Hippocampal formation (tissue), 2 donors: ENCODE data around the gene MCCC2.
A peak's percentile ranks its signal among the peaks of the same experiment; 100 is the strongest.
"Not testable (repeated sequence)": the region's sequence is repeated elsewhere in the genome, so short reads cannot be mapped to it uniquely, and the experiment has no call there.

Source experiments
- DNase-seq, 2 donors: peaks; one replicate each; lab custom pipeline; 2025; lab: John Stamatoyannopoulos, UW

MCCC2 gene

DNA sequence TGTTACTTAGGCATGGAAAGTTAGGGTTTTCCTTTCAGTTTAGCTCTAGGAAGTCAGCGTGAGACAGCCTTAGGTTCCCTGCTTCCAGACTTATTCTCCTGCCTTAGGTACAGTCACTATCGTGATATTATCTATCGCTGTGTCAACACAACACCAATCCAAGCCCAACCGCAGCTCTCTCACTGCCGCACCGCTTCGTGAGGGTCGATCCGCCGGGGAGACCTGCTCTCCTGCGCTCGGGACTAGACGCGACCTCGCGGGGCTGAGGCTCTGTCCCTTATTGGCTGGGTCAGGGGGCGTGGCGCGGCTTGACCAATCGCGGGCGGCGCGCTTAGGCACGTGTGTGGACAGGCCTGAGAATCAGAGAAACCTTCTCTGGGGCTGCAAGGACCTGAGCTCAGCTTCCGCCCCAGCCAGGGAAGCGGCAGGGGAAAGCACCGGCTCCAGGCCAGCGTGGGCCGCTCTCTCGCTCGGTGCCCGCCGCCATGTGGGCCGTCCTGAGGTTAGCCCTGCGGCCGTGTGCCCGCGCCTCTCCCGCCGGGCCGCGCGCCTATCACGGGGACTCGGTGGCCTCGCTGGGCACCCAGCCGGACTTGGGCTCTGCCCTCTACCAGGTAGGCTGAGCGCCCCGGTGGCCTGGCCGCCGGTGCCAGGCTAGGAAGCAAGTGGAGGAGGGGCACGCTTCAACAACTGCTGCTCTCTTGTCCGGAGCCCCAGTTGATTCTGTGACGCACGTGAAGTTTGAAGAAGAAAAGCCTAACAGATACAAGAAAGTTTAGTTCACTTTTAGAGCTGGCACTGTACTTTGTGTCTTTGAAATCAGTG lies at the start of gene MCCC2:
MCCC2 (plus strand) TSS at position 400 of the 825 bp plus-strand sequence; CDS start at position 486, 86 bp downstream.
- DNase-seq = peak; percentile 83 to 94

DNA sequence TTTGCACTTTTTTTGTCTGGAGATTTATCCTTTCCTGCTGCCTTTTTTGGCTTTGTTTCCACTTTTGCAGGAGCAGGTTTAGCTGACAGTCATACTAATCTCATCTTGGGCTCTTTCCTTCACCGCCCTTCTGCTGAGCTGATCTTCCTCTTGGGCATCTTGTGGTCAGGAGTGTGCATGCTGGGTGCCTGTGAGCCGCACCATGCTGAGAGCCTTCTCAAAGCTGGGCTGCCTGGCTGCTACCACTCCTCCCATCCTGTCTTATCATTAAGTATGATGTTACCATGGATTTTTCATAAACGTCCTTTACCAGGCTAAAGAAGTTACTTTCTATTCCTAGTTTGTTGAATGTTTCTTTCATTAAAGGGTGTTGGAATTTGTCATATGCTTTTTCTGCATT lies 49.5 kb upstream of the MCCC2 start:
- DNase-seq = no peak

DNA sequence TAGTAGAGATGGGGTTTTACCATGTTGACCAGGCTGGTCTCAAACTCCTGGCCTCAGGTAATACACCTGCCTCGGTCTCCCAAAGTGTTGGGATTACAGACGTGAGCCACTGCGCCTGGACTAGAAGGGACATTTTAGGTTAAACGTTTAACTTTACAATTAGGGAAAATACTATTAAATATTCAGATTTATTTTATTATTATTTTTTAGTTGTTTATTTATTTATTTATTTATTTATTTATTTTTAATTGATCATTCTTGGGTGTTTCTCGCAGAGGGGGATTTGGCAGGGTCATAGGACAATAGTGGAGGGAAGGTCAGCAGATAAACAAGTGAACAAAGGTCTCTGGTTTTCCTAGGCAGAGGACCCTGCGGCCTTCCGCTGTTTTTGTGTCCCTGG lies 36.3 kb upstream of the MCCC2 start:
- not testable (repeated sequence) for DNase-seq

DNA sequence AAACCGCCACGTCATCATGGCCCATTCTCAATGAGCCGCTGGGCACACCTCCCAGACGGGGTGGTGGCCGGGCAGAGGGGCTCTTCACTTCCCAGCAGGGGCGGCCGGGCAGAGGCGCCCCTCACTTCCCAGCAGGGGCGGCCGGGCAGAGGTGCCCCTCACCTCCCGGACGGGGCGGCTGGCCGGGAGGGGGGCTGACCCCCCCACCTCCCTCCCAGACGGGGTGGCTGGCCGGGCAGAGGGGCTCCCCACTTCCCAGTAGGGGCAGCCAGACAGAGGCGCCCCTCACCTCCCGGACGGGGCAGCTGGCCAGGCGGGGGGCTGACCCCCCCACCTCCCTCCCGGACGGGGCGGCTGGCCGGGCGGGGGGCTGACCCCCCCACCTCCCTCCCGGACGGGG lies 35.6 kb upstream of the MCCC2 start:
- not testable (repeated sequence) for DNase-seq

DNA sequence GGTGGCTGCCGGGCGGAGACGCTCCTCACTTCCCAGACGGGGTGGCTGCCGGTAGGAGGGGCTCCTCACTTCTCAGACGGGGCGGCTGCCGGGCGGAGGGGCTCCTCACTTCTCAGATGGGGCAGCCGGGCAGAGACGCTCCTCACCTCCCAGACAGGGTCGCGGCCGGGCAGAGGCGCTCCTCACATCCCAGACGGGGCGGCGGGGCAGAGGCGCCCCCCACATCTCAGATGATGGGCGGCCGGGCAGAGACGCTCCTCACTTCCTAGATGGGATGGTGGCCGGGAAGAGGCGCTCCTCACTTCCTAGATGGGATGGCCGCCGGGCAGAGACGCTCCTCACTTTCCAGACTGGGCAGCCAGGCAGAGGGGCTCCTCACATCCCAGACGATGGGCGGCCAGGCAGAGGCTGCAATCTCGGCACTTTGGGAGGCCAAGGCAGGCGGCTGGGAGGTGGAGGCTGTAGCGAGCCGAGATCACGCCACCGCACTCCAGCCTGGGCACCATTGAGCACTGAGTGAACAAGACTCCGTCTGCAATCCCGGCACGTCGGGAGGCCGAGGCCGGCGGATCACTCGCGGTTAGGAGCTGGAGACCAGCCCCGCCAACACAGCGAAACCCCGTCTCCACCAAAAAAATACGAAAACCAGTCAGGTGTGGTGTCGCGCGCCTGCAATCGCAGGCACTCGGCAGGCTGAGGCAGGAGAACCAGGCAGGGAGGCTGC lies 35.0 kb upstream of the MCCC2 start:
- DNase-seq = not testable (repeated sequence)

DNA sequence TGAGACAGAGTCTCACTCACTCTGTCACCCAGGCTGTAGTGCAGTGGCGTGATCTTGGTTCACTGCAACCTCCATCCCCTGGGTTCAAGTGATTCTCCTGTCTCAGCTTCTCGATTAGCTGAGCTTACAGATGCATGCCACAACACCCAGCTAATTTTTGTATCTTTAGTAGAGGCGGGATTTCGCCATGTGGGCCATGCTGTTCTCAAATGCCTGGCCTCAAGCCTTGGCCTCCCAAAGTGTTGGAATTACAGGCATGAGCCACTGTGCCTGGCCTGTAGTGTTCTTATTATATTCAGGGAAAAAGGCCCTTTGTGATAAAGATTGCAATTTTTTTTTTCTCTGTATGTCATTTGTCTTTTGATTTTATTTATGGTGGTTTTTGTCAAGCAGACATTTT lies 24.0 kb upstream of the MCCC2 start:
- no peak for DNase-seq

DNA sequence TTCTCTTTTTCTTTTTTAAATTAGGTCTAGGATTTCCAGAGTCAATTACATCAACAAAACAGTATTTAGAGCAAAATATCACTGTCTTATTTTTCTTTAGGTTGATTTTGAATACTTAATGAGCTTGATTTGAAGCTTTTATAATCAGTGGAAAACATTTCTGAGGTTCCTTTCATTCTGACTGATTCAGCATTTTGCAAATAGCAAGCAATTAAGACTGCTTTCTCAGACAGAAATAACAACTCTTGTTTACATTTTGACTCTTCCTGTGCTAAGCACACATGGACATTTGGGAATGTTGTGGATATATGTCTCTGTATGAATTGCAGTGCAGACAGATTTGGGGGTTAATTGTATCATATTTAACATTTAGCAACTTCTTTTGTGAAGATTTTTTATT lies 22.2 kb upstream of the MCCC2 start:
- no peak for DNase-seq

DNA sequence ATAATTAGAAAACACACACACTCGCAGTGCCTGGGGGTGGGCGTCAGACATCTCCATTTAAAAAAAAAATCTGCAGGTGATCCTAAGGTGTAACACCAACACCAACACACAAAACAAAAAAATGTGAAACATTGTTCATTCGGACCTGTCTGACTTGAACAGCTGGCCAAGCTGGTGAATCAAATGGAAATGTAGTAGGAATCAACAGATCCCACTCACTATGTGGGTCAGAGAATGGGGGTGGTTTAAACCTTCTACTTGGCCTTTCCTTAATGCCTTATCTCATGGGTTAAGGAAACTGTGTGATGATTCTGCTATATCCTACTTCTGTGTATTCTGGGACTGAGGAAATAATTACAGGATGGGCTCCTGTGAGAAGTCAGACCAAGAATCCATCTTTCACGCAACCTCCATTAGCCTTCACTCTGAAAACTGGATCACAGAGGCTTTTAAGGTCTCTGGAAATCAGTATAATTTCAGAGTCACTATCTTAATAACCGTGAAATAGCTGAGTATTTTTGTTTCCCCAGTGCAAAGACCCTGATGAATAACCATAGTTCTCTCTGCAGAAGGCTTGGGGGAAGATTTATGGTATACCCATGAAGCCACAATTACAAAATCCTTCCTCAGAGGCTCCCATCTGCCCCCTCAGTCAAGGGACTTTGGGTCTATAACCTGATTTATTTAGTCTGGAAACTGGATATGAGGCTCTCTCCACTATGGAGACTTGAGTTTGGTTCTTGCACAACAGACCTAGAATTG lies 17.2 kb upstream of the MCCC2 start:
- DNase-seq = no peak

DNA sequence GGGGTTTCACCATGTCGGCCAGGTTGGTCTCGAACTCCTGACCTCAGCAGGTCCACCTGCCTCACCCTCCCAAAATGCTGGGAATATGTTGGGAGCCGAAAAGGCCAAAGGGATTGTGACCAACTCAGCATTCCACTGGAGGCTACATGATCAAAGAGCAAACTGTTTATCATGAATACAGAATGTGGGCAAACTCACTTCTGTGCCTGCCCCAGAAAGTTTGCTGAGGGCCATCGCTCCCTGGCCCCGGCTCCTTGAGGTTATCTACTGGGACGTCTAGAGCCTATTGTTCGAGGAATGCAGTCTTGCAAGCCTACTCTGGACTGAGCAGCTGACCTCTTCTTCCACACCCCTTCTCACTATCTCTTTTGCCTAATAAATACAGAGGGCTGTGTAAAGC lies 15.3 kb upstream of the MCCC2 start:
- DNase-seq = not testable (repeated sequence)

DNA sequence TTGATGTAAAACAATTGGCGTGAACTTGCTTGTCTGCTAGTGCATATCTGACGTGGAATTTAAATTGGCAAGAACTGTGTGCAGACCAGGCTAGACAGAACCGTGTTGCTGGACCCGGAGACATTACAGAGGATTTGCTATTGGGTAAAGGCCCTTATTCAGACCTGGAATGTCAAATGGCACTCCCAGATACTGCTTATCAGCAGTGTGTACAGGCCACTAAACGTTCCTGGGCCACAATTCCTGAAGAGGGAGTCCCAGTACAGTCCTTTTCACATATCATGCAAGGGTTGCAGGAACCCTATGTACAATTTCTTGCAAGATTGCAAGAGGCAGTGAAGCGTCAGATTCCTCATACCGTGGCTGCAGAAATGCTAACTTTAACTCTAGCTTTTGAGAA lies 13.5 kb upstream of the MCCC2 start:
- DNase-seq = no peak

DNA sequence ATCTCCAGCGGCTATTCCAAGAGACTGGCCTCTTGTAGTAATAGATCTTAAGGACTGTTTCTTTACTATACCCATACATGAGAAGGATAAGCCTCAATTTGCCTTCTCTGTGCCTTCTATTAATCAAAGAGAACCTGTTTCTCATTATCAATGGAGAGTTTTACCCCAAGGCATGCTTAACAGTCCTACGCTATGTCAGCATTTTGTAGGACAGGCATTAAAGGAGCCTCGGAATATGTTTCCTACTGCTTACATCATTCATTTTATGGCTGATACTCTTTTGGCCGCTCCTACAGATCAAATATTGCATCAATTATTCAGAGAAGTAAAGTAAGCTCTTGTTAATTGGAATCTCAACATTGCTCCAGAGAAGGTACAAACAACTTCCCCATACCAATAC lies 11.6 kb upstream of the MCCC2 start:
- not testable (repeated sequence) for DNase-seq

DNA sequence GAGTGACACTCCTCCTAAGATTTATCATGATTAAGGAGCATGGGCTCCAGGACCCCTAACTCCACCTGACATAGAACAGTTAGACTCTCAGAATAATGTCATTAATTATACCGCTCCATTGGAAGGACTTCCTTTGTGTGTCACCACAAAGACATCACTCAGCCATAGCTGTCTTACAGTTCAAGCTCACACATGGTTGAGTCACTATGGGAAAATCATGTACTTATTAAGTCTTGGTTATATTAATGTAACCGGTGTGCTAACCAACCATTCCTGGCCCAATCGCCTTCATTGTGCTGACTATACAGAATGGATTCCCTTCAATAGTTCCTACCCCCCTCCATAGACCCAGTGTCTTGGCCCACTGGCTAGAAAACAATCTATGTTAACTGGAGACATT lies 10.9 kb upstream of the MCCC2 start:
- no peak for DNase-seq

DNA sequence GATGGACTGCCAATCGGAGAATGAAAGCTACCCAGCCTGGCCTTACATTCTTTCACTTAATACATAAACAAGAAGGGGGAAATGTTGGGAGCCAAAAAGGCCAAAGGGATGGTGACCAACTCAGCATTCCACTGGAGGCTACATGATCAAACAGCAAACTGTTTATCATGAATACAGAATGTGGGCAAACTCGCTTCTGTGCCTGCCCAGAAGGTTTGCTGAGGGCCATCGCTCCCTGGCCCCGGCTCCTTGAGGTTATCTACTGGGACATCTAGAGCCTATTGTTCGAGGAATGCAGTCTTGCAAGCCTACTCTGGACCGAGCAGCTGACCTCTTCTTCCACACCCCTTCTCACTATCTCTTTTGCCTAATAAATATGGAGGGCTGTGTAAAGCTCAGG lies 9.3 kb upstream of the MCCC2 start:
- DNase-seq = not testable (repeated sequence)

DNA sequence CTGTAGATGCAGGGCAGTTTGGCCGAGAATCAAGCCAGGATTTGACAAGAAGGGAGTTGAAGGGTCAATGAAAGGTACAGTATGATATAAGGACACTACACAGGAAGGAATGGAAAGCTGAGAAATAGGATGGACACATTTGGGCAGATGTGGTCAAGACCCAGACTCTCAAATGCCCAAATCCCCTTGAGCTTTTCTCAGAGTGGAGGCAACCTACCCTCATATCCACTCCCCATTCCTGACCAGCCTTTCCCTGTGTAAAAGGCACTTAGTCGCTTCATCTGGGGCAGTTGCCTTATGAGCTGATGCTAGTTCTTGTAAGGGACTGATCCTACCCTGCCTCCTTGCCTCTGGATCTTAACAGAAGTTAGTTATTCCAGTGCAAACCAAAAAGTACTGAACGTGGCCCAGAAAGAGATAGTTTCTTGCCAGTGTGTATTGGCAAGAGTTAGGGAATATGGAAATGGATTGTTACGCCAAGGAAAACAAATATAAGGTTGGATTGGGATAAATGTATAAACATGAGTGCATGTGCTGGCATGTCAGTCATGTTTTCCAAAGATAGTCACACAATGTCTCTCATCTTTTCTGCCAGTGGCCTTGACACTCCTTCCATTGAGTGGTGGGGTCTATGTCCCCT lies 4.1 kb upstream of the MCCC2 start:
- DNase-seq = no peak

DNA sequence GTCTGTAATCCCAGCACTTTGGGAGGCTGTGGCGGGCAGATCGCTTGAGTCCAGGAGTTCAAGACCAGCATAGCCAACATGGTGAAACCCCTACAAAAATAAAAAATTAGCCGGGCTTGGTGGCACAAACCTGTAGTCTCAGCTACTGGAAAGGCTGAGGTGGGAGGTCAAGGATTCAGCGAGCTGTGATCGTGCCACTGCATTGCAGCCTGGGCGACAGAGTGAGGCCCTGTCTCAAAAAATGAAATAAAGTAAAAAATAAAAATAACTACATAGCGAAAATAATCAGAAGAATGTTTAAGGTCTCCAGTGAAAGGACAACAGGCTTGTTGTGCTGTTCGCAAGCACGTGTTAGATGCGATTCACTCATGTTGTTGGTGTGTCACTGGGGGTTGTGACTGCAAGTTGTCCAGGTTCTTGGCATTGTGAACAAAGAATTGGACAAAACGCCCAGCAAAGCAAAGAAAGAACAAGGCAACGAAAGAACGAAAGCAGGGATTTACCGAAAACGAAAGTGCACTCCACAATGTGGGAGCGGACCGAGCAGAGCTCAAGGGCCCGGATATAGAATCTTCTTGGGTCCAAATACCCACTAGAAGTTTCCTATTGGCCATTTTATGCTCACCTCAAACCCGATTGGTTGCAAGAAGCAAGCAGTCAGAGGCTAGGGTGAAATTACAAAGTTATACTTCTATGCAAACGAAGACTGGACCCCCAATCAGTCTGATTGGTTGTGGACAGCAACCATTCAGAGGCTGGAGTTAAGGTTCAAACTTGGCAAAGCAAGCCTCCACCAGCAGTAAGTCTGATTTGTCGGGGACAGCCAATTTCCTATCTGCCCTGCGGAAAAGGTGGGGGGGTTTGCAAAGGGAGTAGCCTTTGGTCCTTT lies 844 bp upstream of the MCCC2 start:
- DNase-seq = no peak

DNA sequence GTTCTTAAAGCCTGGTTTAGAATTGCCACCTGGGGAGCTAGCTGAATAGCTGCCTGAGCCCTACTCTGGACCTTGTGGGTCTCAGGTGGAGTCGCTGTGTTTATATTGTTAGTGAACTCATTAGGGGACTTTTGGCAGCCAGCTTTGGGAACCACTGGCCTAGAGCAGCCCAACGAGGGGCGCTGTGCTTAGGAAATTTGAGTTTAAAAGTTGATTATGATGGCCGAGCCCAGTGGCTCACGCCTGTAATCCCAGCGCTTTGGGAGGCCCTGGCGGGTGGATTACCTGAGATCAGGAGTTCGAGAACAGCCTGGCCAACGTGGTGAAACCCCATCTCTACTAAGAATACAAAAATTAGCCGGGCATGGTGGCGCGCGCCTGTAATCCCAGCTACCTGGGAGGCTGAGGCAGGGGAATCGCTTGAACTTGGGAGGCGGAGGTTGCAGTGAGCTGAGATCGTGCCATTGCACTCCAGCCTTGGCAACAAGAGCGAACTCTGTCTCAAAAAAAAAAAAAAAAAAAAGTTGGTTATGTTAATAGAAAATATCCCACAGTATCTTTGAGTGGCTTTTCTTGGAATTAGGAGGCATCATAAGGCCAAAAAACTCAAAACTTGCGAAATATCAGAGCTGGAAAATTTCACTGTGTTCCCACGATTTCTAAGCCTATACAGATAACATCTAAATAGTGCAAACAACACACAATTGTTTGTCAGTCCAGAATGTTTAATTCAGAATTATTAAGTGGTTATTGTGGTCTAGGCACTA lies 809 bp downstream of the MCCC2 start:
- DNase-seq = no peak

DNA sequence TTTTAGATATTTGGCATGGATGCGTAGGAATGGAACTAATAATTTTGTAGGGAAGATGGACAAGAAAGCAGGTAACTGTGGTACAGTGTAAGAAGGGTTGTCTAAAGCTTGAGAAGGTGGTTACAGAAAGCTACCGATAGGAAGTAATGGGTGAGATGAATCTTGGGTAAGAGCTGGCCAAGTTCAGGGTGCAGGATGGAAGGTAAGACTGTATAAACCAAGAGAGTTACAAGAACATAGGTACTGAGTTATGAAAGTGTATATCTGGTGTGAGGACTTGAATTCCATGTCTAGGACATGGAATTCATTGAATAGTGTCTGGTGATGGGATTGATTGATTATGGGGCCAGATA lies 1.4 kb downstream of the MCCC2 start:
- no peak for DNase-seq

DNA sequence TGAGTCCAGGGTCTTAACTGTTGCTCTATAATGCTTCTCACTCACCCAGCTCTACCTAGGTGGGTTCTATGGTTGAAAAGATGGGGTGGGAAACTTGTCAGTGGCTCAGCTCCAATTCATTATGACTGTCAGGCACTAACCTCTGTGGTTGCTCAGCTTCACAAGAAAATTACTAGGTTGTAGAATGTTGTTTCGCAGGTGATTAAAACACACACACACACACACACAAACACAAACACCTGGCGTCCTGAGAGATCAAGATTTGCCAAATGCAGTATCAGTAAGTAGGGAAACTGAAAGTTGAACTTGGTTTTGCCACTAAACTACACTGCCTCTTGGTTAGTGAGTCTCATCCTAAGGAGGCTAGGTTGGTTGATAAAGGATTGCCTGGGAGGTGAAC lies 2.8 kb downstream of the MCCC2 start:
- no peak for DNase-seq

DNA sequence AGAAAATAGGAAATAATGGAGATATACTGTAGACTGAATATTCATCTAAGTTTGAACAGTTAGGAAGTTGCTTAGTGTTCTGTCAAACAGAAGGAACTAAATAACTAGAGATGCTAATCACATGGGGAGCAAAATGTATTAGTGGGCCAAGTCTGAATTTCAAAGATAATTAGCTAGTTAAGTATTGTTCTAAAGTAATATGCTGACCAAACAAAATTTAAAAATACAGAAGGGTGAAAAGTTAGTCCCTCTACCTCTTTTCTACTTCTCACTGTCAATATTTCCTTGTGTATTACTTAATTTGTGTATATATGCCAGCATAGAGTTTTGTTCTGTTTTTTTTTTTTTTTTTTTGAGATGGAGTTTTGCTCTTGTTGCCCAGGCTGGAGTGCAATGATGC lies 4.0 kb downstream of the MCCC2 start:
- no peak for DNase-seq

DNA sequence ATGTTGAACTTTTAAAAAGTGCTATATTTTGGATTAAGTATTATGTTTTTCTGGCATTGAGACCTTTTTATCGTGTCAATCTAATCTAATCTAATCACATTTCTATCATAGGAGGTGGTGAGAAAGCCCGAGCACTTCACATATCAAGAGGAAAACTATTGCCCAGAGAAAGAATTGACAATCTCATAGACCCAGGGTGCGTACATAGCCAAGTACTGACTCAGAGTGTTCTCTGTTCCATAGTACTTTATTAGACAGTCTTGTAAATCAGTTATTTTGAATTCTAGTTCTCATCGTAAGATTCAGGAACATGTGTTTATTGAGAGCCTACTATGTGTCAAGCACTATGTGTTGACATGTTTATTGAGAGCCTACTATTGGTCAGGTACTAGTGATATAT lies 9.0 kb downstream of the MCCC2 start:
- DNase-seq = no peak
